NT2/D1 (cell line): ENCODE data around the gene TEK.

ENCODE experiments used
- DNase-seq: peaks from one replicate; pipeline ENCODE4 v3.0.0-alpha.2; 2011; ENCODE audit warnings: low read depth, low spot score
- H3K27me3 ChIP-seq: 2 replicates; pipeline ENCODE4 v1.6.0; 2011; ENCODE audit warnings: mild to moderate bottlenecking; ENCODE audit not compliant: insufficient read length, insufficient read depth
- H3K36me3 ChIP-seq: 2 replicates; pipeline ENCODE4 v1.6.1; 2011; ENCODE audit warnings: mild to moderate bottlenecking, low read length, mixed read lengths; ENCODE audit not compliant: insufficient read depth, insufficient read length
- H3K4me1 ChIP-seq: 2 replicates; pipeline ENCODE4 v1.5.1; 2011; ENCODE audit not compliant: insufficient read depth, insufficient read length
- H3K4me3 ChIP-seq: 2 replicates; pipeline ENCODE4 v1.5.1; 2011; ENCODE audit warnings: low read depth; ENCODE audit not compliant: insufficient read length
- H3K9ac ChIP-seq: 2 replicates; pipeline ENCODE4 v1.6.0; 2011; ENCODE audit warnings: low read depth; ENCODE audit not compliant: insufficient read length
- H3K9me3 ChIP-seq: 2 replicates; pipeline ENCODE4 v1.5.1; 2011; ENCODE audit warnings: mild to moderate bottlenecking, low read length; ENCODE audit not compliant: insufficient read depth
- SUZ12 ChIP-seq: IDR thresholded peaks from 2 replicates; pipeline ENCODE4 v1.6.1; 2011; ENCODE audit not compliant: insufficient read length, insufficient read depth; ENCODE audit errors: extremely low read depth
- YY1 ChIP-seq: IDR thresholded peaks from 2 replicates; pipeline ENCODE4 v1.6.1; 2011; ENCODE audit not compliant: insufficient read length, insufficient read depth
- ZNF274 ChIP-seq: IDR thresholded peaks from 2 replicates; pipeline ENCODE4 v1.6.1; 2011; ENCODE audit warnings: mild to moderate bottlenecking, low read depth, low read length

The TEK gene

DNA sequence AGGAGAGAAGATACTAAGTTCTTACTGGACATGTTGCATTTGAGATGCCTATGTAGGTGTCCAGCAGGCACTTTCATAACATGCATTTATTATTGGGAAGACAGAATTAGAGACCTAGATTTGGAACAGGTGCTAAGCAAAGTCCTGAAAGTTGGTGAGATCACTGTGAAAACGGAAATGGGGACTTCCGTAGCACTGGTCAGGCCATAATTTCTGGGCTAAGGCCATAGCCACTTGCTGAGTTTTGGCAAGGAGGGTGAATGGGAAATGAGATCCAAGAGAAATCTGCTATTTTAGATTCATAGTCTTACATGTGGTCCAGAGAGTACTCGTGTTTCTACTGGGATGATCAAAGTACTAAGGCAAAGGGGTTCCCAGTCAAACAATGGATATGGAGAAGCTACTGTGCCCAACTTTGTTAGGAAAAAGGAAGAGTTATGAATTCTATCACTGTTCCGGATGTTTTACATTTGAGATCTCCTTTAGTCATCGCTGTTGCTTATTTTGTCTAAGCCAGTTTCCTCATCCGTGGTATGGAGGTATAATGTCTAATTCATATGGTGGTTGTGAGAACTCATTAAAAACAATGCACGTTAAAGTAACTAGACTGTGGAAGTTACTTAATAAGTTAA, 33.4 kb downstream of the TEK start:
- no peak for DNase-seq
- H3K4me1 ChIP-seq: no peaks in the 10 kb centered on the region
- no peaks in the 10 kb centered on the region for H3K9me3 ChIP-seq
- no peaks in the 10 kb centered on the region for H3K27me3 ChIP-seq
- no peak overlapping the region for H3K9ac ChIP-seq
- no peaks in the 10 kb centered on the region for H3K36me3 ChIP-seq
- TF ChIP-seq ZNF274 (no peak), SUZ12 (no peak), YY1 (no peak)
- H3K4me3 ChIP-seq: no peak overlapping the region

DNA sequence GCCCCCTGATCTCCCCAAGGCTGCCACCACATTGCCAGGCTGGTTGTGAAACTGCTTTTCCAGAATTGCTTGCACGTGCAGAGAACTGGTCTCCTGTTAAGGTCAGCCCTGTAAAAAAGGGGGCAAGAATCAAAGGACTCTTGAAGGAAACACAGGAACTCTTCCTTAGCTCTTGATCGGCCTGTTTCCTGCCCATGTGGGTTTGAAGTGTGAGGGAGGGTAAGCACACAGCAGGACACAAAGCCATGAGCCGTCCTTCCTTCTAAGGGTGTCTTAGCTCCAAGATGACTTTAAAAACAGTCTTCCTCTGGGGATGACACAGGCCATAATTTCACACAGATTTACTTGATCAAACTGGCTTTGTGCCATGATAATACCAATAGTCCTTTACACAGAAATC, 36.1 kb downstream of the TEK start:
- H3K36me3 ChIP-seq: no peaks in the 10 kb centered on the region
- no peak for DNase-seq
- no peaks in the 10 kb centered on the region for H3K27me3 ChIP-seq
- no peaks in the 10 kb centered on the region for H3K4me1 ChIP-seq
- no peak overlapping the region for H3K9ac ChIP-seq
- H3K4me3 ChIP-seq: no peak overlapping the region
- no peaks in the 10 kb centered on the region for H3K9me3 ChIP-seq
- TF ChIP-seq SUZ12 (no peak), ZNF274 (no peak), YY1 (no peak)

DNA sequence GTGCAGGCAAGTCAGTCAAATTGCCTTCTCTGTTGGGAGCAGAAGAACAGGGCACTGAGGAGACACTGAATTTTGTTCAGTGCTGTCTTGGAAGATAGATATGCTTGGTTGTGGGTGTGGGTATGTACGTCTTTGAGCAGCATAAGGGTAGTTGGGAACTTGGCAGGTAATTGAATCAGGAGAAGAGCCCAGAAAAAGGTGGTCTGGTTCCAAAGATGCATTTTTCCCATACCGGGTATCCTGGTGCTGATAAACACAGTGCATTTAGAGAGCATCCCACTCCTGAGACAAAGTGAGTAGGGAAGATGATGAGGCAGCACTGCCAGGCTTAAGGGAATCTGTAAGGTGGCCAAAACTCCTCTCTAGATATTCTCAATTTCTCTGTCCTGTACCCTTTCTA, 40.6 kb downstream of the TEK start:
- no peak overlapping the region for H3K4me3 ChIP-seq
- no peak for DNase-seq
- no peaks in the 10 kb centered on the region for H3K9me3 ChIP-seq
- no peaks in the 10 kb centered on the region for H3K36me3 ChIP-seq
- H3K9ac ChIP-seq: no peak overlapping the region
- no peaks in the 10 kb centered on the region for H3K27me3 ChIP-seq
- no peaks in the 10 kb centered on the region for H3K4me1 ChIP-seq
- no peak for TF ChIP-seq YY1
- no peak for TF ChIP-seq SUZ12
- no peak for TF ChIP-seq ZNF274

DNA sequence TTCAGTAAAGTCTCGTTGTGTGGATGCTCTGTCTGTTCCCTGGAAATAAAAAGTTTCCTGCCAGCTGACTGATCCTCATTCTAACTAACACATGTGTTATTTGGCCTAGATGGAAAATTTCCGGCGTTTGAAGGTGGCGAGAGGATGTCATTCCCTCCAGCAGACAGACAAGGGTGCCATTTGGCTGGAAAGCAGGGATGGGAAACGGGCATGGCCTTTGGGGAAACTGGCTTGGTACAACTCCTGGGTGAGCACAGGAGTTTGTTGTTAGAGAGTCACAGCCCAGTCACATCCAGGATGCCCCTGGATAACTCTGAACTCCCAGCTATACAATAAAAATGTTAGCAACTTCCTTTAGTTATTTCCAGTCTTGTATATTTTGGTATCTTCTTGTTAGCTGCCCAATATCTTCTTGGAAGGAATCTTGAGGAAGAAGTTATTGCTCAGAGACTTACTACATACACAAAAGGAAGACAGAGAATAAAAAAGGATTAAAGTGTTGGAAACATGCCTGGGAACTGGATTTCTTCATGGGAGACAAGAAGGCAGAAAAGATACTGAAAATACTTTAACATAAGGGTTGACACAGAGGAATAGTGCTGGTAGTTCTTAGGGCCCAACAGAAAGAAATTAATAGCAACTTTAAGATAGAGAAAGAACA, 41.9 kb downstream of the TEK start:
- TF ChIP-seq SUZ12 (no peak), ZNF274 (no peak), YY1 (no peak)
- Histone ChIP-seq H3K27me3 (no peaks in the 10 kb centered on the region), H3K4me1 (no peaks in the 10 kb centered on the region), H3K36me3 (no peaks in the 10 kb centered on the region), H3K9ac (no peak overlapping the region), H3K4me3 (no peak overlapping the region), H3K9me3 (no peaks in the 10 kb centered on the region)
- DNase-seq: no peak

DNA sequence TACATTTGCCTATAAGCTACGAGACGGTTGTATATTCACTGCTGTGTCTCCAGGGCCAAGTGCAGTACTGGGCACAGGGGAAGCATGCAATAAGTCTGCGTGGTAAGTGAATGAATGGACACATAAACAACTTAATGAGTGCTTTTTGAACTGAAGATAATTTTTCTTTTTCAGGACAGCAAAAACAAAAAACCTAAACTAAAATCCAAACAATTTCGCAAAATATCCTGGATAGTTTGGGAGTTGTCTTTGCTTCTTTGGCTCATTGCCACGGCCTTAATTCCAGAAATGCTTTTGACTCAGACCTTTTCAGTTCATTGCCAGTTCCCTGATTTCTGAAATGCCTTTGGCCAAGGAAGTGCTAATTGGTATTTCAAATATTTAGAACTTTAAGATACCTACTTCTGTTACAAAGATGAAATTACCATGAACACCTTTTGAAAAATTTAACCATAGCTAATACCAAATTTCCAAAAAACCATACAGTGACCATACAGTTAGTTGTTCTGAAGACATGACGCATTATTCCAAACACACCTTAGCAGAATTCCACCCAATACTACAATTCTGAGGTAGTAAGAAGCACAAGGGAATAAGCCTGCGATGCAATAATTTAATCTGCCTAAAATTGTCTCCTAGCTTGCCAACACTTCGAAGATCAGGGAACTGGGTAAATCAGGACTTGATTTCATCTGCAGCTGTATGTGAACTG, 42.8 kb downstream of the TEK start:
- DNase-seq: no peak
- TF ChIP-seq YY1 (no peak), SUZ12 (no peak), ZNF274 (no peak)
- no peaks in the 10 kb centered on the region for H3K4me1 ChIP-seq

DNA sequence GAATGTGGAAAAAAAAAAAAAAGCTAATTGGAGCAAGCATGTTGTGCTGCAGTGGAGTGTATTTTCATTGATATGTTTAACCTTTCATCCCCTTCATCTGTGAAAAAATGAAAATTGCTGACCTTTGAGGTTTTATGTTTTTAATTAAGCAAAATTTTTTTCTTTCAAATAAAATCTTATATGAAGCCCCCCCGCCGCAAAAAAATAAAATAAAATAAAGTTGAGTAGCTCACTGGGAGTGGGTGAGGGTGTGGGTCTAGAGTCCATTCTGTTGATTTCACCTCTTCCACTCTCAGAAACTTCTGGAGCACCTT, 43.3 kb downstream of the TEK start:
- Histone ChIP-seq H3K27me3 (no peaks in the 10 kb centered on the region), H3K4me3 (no peak overlapping the region), H3K9me3 (no peaks in the 10 kb centered on the region), H3K9ac (no peak overlapping the region), H3K36me3 (peaks cover under 1% of the 10 kb centered on the region), H3K4me1 (no peaks in the 10 kb centered on the region)
- TF ChIP-seq YY1 (no peak), SUZ12 (no peak), ZNF274 (no peak)
- no peak for DNase-seq

More for the DNA sequence above, 42.8 kb downstream of the TEK start:
- H3K4me3 ChIP-seq: no peak overlapping the region
- no peaks in the 10 kb centered on the region for H3K36me3 ChIP-seq
- no peak overlapping the region for H3K9ac ChIP-seq
- H3K9me3 ChIP-seq: no peaks in the 10 kb centered on the region
- H3K27me3 ChIP-seq: no peaks in the 10 kb centered on the region

DNA sequence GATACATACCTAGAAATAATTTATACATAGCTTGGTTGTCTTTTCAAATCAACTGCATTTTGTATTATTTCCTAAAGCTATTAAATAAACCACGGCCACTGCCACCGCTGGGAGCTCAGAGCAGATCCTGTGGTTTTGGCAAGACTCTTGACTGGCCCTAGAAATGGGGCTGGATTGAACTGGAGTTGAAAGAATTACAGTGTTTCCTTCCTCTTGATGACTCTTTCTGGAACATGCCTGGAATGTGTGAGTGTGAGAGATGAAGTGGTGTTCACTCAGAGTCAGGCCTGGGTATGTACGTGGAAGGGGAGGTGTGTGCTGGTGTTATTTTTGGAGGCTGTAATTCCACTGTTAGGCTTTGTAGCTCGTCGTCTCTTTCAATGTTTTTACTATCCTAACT, 45.9 kb downstream of the TEK start:
- DNase-seq: no peak

More for the DNA sequence above, 45.9 kb downstream of the TEK start:
- Histone ChIP-seq H3K9ac (no peak overlapping the region), H3K27me3 (no peaks in the 10 kb centered on the region), H3K4me1 (no peaks in the 10 kb centered on the region), H3K36me3 (peaks cover 21% of the 10 kb centered on the region), H3K4me3 (no peak overlapping the region), H3K9me3 (no peaks in the 10 kb centered on the region)
- no peak for TF ChIP-seq ZNF274
- TF ChIP-seq SUZ12: no peak
- TF ChIP-seq YY1: no peak
